Epidermal melanocyte (primary cell): ENCODE results near the gene MT1M.

ENCODE experiments used
- DNase-seq: peaks from one replicate; pipeline ENCODE4 v3.0.0; 2011; ENCODE audit warnings: low spot score; ENCODE audit not compliant: insufficient read length

The MT1M gene

GRCh38 chr16:56628486-56629350 lies 3.7 kb upstream of the MT1M start:
- no peak for DNase-seq

- DNase-seq = no peak
Observed at GRCh38 chr16:56629531-56629930, 2.9 kb upstream of the MT1M start.

- DNase-seq = no peak
Observed at GRCh38 chr16:56630134-56630533, 2.3 kb upstream of the MT1M start.

GRCh38 chr16:56631197-56631596 lies 1.3 kb upstream of the MT1M start:
- no peak for DNase-seq

GRCh38 chr16:56631832-56632155 lies 665 bp upstream of the MT1M start:
- no peak for DNase-seq

GRCh38 chr16:56632848-56633365 lies 448 bp downstream of the MT1M start:
- DNase-seq = no peak

GRCh38 chr16:56633535-56633934 lies 1.1 kb downstream of the MT1M start:
- no peak for DNase-seq

- DNase-seq = no peak
Observed at GRCh38 chr16:56634715-56635440, 2.4 kb downstream of the MT1M start.

- DNase-seq = no peak
Observed at GRCh38 chr16:56635441-56635967, 3.0 kb downstream of the MT1M start.

GRCh38 chr16:56636616-56637413 lies 4.4 kb downstream of the MT1M start:
- no peak for DNase-seq

GRCh38 chr16:56637814-56638750 lies 5.6 kb downstream of the MT1M start, which contains the start of gene MT1A:
MT1A (plus strand) TSS chr16:56638666; CDS start chr16:56638739, 73 bp downstream.
- no peak for DNase-seq

GRCh38 chr16:56639045-56639444 lies 6.6 kb downstream of the MT1M start:
- no peak for DNase-seq

GRCh38 chr16:56640076-56640475 lies 7.6 kb downstream of the MT1M start:
- DNase-seq = no peak

GRCh38 chr16:56641166-56641565 lies 8.7 kb downstream of the MT1M start:
- no peak for DNase-seq

GRCh38 chr16:56643080-56643778 lies 10.8 kb downstream of the MT1M start:
- DNase-seq = no peak

GRCh38 chr16:56643833-56644232 lies 11.4 kb downstream of the MT1M start:
- no peak for DNase-seq

- DNase-seq = no peak
Observed at GRCh38 chr16:56645311-56645710, 12.9 kb downstream of the MT1M start.

- no peak for DNase-seq
Observed at GRCh38 chr16:56645838-56646237, 13.4 kb downstream of the MT1M start.

- DNase-seq = no peak
Observed at GRCh38 chr16:56647641-56648431, 15.4 kb downstream of the MT1M start.
